GM21423 (cell line): Measurements from ENCODE around the gene FCER1G.
A peak's percentile ranks its signal among the peaks of the same experiment; 100 is the strongest.

Source experiments
- ATAC-seq: cut with Tn5 transposase; IDR thresholded peaks from one replicate; pipeline ENCODE4 v1.9.1; 2021; ENCODE audit warnings: mild to moderate bottlenecking, moderate library complexity; ENCODE audit not compliant: unreplicated experiment

Gene FCER1G

DNA sequence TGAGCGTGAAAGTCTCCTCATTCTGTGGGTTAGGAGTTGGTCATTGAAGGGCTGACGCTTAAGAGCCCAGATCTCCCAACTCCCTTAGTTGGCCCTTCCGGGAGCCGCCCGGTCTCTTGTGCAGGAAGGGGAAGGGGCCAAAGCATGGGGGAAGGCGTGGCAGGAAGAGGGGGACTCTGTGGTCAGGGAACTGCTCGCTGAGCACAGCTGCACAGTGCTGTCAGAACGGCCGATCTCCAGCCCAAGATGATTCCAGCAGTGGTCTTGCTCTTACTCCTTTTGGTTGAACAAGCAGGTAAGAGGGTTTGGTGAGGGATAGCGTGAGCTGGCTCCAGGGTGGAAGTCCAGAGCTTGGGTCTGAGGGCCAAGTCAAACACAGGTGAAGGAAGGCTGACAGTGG, at the start of gene FCER1G:
Gene FCER1G (plus strand): TSS at position 220 of the 400 bp plus-strand sequence. CDS start 27 bp downstream, at position 247.
- ATAC-seq = no peak

DNA sequence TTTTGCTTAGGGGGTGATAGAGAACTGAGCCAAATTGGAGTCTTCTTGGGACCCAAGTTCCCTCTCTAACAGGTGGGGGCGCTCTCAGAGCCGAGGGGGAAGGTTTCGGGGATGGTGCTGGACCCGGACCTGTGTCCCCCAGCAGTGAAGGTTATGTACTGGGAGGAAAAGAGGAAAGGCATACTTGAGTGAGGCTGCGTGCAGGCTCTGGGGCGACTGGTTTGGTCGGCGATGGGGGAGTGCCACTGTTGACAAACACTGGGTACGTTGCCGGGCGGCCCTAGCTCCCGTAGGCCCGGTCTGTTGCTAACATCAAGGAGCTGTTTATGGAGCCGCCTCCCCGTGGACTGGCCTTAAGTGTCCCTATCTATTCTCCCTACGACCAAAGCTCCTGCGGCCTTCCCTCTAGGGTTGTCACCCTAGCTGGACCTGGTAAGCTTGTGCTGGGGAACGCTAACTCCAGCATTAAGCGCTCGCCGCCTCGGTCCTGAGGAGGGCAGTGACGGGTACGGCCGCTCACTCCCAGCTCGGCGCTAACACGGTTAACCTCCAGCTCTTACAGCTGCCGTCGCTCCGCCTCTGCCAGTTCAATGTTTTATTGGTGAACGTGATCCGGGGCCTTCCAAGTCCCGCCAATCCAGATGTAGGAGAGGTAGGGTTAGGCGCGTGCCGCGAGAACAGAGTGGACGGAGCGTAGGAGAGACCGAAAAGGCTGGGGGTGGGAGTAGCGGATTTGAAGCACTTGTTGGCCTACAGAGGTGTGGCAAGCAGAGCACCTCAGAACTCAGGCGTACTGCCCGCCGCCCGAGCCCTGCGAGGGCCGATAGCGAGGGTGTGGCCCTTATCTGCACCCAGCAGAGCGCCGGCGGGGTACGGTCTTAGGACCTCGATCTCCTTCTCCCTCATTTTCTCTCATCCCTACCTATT, 49.1 kb upstream of the FCER1G start, which contains the start of gene PPOX:
Gene PPOX (plus strand): TSS at position 685 of the 927 bp plus-strand sequence. CDS start 422 bp downstream, outside the sequence.
- ATAC-seq = peak; percentile 87

DNA sequence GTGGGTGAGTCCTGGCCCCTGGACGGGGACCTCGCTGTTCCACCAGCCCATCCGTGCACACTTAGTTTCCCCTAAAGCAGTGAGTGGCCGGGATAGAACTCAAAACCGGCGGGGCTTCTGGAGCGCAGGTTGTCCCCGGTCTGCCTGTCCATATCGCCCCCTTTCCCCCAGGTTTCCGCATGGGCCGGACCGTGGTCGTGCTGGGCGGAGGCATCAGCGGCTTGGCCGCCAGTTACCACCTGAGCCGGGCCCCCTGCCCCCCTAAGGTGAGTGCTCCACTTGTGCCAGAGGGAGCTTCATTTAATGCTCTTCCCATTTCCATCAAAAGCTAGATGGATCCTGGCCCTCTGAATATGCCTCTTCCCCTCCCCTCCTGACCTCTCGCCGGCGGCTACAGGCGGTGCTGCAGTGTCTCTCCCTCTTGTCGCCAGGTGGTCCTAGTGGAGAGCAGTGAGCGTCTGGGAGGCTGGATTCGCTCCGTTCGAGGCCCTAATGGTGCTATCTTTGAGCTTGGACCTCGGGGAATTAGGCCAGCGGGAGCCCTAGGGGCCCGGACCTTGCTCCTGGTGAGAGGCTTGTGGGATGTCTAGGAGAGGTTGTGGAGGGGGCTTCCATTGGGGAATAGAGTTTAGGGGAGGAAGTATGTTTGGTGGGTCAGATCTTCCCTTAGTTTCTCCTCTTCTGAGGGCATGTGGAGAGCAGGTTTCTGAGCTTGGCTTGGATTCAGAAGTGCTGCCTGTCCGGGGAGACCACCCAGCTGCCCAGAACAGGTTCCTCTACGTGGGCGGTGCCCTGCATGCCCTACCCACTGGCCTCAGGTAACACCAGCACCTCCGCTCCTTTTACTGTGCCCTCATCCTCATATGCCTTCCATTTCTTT, 48.2 kb upstream of the FCER1G start:
- peak; percentile 2 for ATAC-seq

DNA sequence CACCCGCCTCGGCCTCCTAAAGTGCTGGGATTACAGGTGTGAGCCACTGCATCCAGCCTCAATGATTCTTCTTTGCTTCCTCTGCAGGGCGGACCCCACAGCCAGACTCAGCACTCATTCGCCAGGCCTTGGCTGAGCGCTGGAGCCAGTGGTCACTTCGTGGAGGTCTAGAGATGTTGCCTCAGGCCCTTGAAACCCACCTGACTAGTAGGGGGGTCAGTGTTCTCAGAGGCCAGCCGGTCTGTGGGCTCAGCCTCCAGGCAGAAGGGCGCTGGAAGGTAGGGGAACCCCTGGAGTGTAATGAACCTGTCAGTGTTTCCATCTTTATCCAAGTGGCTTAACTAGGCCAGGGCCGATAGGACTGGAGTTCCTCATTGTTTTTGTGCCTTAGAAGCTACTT, 46.2 kb upstream of the FCER1G start:
- ATAC-seq = no peak

- no peak for ATAC-seq
These were observed 43.9 kb upstream of the FCER1G start for GRCh38 chr1:161171191-161171590.

DNA sequence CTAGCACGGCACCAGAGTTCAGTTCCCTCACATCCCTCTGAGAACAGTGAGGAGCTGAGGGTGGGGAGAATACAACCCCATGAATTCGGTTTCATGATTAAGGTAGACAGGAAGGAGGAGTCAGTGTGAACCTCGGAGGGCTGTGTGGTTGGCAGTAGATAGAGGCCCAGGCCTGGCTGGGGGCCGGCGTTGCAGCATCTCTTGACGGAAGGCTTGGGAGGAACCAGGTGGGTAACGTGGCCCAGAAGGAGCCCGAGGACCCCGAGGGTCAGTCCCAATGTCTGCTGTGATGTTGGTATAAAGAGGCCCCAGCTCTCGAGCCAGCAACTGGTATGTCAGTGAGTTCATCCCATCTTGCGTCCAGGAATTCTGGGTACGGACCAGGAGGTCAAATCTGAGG, 43.4 kb upstream of the FCER1G start:
- ATAC-seq = no peak

DNA sequence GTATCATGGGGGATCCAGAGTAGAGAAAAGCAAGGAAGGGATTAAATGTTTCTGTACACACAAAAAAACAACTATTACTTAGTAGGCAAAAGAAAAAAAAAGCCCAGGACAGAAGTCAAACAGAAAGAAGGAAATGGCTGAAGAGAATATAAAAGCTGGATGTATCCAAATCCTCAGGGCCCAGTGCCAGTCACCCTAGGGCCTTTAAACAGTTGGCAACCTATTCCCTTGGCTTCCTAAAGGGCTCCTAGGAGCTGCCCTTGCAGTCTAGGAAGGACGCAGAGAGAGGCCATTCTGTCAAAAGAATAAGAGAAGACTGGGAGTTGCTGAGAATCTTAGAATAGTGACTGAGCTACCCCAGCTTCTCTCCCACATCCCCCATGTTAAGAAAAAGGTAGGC, 42.7 kb upstream of the FCER1G start:
- no peak for ATAC-seq

- no peak for ATAC-seq
These were observed 42.2 kb upstream of the FCER1G start for GRCh38 chr1:161172776-161173376.

GRCh38 chr1:161173711-161174110, 41.4 kb upstream of the FCER1G start:
- no peak for ATAC-seq

GRCh38 chr1:161174911-161175310, 40.2 kb upstream of the FCER1G start:
- no peak for ATAC-seq

- ATAC-seq = no peak
These were observed 39.2 kb upstream of the FCER1G start for GRCh38 chr1:161175771-161176453.

DNA sequence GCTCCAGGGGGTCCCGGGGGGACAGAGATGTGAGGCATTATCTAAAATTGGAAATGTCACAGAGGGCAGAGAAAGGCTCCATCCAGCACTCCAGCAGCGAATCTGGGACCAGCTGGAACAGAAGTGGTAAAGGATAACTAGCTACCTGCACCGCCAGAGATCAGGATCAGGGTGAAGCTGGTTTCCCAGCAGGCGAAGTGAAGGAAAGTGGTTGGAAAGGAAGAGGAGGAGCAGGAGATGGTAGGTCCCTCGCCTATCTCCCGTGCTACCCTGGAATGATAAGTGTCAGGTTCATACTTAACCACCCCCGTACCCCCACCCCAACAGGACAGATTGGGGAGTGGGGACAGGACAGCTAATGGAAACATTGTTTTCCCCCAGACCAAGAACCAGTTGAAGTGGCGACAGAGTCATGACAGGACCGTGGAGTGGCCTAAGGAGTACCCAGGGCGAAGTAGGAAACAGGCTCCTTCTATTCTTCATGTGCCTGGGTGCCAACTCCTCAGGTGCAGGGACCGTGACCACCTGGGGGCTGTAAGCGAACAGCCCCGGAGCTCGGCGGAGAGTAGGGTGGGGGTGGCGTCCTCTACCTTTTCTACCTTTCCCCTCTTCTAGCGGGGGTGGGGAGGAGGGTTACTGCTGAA, 38.5 kb upstream of the FCER1G start:
- ATAC-seq = no peak

DNA sequence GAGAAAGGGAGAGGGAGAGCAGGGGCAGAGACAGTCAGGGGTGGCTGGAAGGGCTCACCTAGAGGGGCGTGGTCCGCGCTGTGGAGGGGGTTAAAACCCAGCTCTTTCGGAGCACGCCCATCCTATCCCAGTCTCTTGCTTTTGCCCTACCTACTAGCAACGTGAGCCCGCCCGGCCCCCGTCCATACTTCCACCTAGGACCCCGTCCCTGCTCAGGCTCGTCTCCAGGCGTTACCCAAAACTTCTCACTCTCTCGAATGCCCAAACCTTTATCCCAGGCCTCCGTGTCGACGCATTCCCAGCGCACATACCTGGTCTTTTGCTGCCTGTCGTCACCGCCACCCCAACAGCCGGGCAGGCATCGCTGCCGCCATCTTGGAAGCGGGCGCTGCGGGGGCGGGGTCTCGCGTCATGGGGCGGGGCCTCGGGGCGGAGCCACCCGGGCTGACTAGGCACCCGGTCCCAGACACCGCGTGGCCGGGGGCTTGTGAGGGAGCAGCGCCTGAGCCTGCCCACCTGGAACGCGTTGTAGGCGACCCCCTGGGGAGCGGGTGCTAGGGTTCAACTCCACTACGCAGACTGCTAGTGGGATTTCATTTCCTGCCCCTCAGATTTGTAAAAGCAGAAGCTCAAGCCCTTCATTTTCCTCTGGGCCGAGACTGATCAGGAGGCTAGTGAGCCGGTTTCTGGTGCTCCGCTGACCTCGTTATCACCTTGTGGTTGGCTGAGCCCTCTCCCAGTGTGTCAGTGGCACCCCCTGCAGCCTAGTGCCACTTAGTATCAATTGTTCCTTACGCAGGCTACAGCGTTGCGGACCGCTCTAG, 37.8 kb upstream of the FCER1G start, which contains the start of gene B4GALT3:
Gene B4GALT3 (minus strand): TSS at position 396 of the 824 bp plus-strand sequence. CDS start 1,447 bp downstream, outside the sequence.
- peak; percentile 75 for ATAC-seq

- ATAC-seq = no peak
These were observed 37.2 kb upstream of the FCER1G start for GRCh38 chr1:161177936-161178244.

DNA sequence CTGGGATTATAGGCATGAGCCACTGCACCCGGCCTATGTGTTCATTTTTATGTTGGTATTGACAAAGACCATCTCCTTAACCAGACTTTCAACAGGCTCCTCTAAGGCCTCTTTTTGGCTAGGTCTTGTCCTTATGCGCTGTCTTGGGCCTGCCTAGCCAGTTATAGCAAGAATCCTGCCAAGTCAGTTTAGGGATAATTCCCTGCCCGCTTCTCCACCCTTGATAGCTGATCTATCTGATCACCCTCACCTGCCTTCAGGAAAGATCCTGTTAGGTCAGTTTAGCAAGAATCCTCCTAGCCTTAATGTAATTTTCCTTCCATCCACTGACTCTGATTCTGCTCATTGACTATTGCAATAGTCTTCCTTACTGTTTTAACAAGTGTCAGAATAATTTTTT, 35.4 kb upstream of the FCER1G start:
- ATAC-seq = no peak

- ATAC-seq = no peak
These were observed 34.5 kb upstream of the FCER1G start for GRCh38 chr1:161180639-161181038.

DNA sequence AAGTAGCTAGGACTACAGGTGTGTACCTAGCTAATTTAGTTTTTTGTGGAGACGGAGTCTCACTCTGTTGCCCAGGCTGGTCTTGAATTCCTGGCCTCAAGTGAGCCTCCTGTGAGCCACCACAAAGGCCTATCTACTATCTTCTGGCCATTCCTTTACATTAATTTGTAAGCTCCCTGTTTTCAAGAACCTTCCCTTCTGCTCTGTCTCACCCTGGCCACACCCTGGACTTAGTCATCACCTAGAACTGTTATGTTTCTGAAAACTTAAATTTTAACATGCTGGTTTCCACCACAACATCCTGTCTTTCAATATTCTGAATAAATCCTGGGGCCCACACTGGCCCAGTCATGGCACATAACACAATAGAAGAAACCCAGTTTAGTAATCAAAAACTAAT, 32.9 kb upstream of the FCER1G start:
- ATAC-seq = peak; percentile 53

DNA sequence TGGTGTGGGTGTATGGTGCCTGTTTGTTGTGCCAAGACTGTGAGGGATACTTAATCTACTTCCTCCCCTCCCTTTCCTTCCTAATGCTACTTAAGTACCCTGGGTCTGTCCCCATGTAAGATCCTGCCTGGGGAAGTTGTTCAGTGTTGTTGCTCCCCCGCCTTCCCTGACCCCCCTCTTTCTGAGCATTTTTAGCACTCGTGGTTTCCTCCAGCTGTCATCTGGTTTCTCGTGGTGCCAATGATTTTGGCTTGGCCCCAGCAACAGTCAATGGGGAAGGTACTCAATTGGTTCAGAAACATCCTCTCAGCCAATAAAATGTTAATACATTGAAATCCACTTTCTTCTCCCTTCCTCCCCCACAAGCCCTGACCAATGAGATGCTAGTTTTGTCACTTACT, 29.8 kb upstream of the FCER1G start:
- peak; percentile 59 for ATAC-seq

DNA sequence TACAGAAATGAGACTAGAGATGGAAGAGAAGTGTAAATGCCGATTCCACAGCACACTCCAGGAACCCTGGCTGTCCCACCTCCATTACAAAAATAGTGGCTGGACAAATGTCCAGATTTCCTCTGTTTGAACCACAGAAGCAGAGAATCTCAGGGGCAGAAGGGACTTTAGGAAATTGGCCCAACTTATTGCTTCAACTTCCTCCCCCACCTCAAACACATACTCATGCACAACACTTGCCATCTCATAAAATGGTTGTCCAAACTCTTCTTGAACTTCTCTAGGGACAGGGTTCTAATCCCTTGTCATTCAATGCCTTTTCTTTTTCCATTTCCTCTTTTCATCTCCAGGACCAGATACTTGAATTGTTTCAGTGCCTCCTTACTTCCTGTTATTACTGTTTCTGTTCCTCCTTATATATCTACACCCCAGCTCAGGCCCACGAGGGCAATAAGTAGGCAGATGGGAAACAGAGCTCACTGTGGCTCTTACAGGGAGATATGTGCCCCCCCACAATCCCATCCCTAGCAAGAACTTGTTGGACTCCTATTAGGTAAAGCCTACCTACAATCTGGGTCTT, 29.3 kb upstream of the FCER1G start:
- peak; percentile 27 for ATAC-seq
